H9 (cell line): ENCODE data around the gene SH3TC1. TPM values are rescaled to one million over a fixed set of nuclear protein-coding genes. Genes with fewer than 3 reads are reported as not detected.

Experiments
- DNase-seq: peaks from one replicate; pipeline ENCODE4 v3.0.0-alpha.2; 2017
- H2AFZ ChIP-seq: one replicate; pipeline ENCODE4 v1.6.1; 2013; ENCODE audit warnings: mild to moderate bottlenecking, low read length, control low read depth, moderate library complexity
- H2AK5ac ChIP-seq: 2 replicates; pipeline ENCODE4 v1.6.1; 2013; ENCODE audit warnings: low read length, control low read depth, mixed read lengths; ENCODE audit not compliant: insufficient read length
- H2BK120ac ChIP-seq: one replicate; pipeline ENCODE4 v1.6.1; 2013; ENCODE audit warnings: low read depth, mild to moderate bottlenecking, low read length, control low read depth, inconsistent platforms; ENCODE audit not compliant: poor library complexity, severe bottlenecking
- H2BK12ac ChIP-seq: 2 replicates; pipeline ENCODE4 v1.6.1; 2013; ENCODE audit warnings: low read length, control low read depth, mixed read lengths, low read depth; ENCODE audit not compliant: insufficient read length
- H2BK15ac ChIP-seq: 2 replicates; pipeline ENCODE4 v1.6.1; 2013; ENCODE audit warnings: low read depth, low read length, control low read depth
- H2BK20ac ChIP-seq: one replicate; pipeline ENCODE4 v1.6.1; 2013; ENCODE audit warnings: low read depth, mild to moderate bottlenecking, low read length, control low read depth, inconsistent platforms; ENCODE audit not compliant: poor library complexity, severe bottlenecking
- H2BK5ac ChIP-seq: 2 replicates; pipeline ENCODE4 v1.6.1; 2013; ENCODE audit warnings: low read length, control low read depth, mixed read lengths; ENCODE audit not compliant: insufficient read length
- H3K14ac ChIP-seq: 2 replicates; pipeline ENCODE4 v1.6.1; 2013; ENCODE audit warnings: low read length, control low read depth; ENCODE audit not compliant: insufficient read depth
- H3K18ac ChIP-seq: 2 replicates; pipeline ENCODE4 v1.6.1; 2013; ENCODE audit warnings: low read depth, mild to moderate bottlenecking, mixed read lengths, low read length, control low read depth; ENCODE audit not compliant: insufficient read length
- H3K23ac ChIP-seq: 2 replicates; pipeline ENCODE4 v1.6.1; 2013; ENCODE audit warnings: low read length, control low read depth, mixed read lengths, low read depth; ENCODE audit not compliant: insufficient read length
- H3K23me2 ChIP-seq: 2 replicates; pipeline ENCODE4 v1.6.1; 2013; ENCODE audit warnings: low read depth, mild to moderate bottlenecking, mixed read lengths, low read length, control low read depth; ENCODE audit not compliant: insufficient read length, poor library complexity, severe bottlenecking
- H3K27ac ChIP-seq: 2 replicates; pipeline ENCODE4 v1.5.1; 2013; ENCODE audit warnings: low read length, control low read depth, mixed read lengths, low read depth; ENCODE audit not compliant: insufficient read length
- H3K27me3 ChIP-seq: 2 replicates; pipeline ENCODE4 v1.6.1; 2013; ENCODE audit warnings: low read length, control low read depth, inconsistent platforms; ENCODE audit not compliant: insufficient read depth
- H3K4ac ChIP-seq: 2 replicates; pipeline ENCODE4 v1.6.1; 2013; ENCODE audit warnings: low read depth, mild to moderate bottlenecking, control low read depth, inconsistent platforms, low read length, moderate library complexity
- H3K4me1 ChIP-seq: 2 replicates; pipeline ENCODE4 v1.6.1; 2013; ENCODE audit warnings: low read length, control low read depth, inconsistent platforms; ENCODE audit not compliant: insufficient read depth
- H3K4me2 ChIP-seq: 2 replicates; pipeline ENCODE4 v1.6.1; 2013; ENCODE audit warnings: low read length, control low read depth, mixed read lengths; ENCODE audit not compliant: insufficient read length, insufficient read depth
- H3K56ac ChIP-seq: 2 replicates; pipeline ENCODE4 v1.6.1; 2013; ENCODE audit warnings: low read depth, mild to moderate bottlenecking, mixed read lengths, low read length, control low read depth; ENCODE audit not compliant: insufficient read length
- H3K79me1 ChIP-seq: 2 replicates; pipeline ENCODE4 v1.6.1; 2013; ENCODE audit warnings: low read depth, mild to moderate bottlenecking, moderate library complexity, low read length, control low read depth, inconsistent platforms; ENCODE audit not compliant: insufficient read depth, poor library complexity, severe bottlenecking
- H3K79me2 ChIP-seq: 2 replicates; pipeline ENCODE4 v1.6.1; 2013; ENCODE audit warnings: low read length, control low read depth, inconsistent platforms; ENCODE audit not compliant: insufficient read depth
- H3K9ac ChIP-seq: 2 replicates; pipeline ENCODE4 v1.6.1; 2013; ENCODE audit warnings: low read length, control low read depth, mixed read lengths; ENCODE audit not compliant: insufficient read length; ENCODE audit errors: extremely low read depth
- H3K9me3 ChIP-seq: one replicate; pipeline ENCODE4 v1.6.1; 2013; ENCODE audit warnings: low read depth, low read length, inconsistent platforms; ENCODE audit not compliant: control insufficient read depth
- H3T11ph ChIP-seq: one replicate; pipeline ENCODE4 v1.6.1; 2013; ENCODE audit warnings: mild to moderate bottlenecking, low read length, control low read depth, inconsistent platforms
- H4K20me1 ChIP-seq: one replicate; pipeline ENCODE4 v1.6.1; 2013; ENCODE audit not compliant: control insufficient read depth, insufficient read length, insufficient read depth
- H4K5ac ChIP-seq: 2 replicates; pipeline ENCODE4 v1.6.1; 2013; ENCODE audit warnings: low read depth, mild to moderate bottlenecking, mixed read lengths, low read length, control low read depth; ENCODE audit not compliant: insufficient read length
- H4K8ac ChIP-seq: replicated peaks from 2 replicates; pipeline ENCODE4 v1.6.1; 2013; ENCODE audit warnings: low read length, control low read depth, mixed read lengths, low read depth; ENCODE audit not compliant: insufficient read length
- H4K91ac ChIP-seq: 2 replicates; pipeline ENCODE4 v1.6.1; 2013; ENCODE audit warnings: low read depth, mild to moderate bottlenecking, moderate library complexity, mixed read lengths, low read length, control low read depth; ENCODE audit not compliant: insufficient read length
- H3K27ac Mint-ChIP-seq, 3 experiments: 2 replicates in 2 of 3; 3 replicates in 1 of 3; pipeline ENCODE4 v1.8.0; 2020 to 2021; ENCODE audit warnings: mixed read lengths in 3 of 3, mild to moderate bottlenecking in 1 of 3, moderate library complexity in 1 of 3
- H3K27me3 Mint-ChIP-seq: 2 replicates; pipeline ENCODE4 v1.8.0; 2021; ENCODE audit warnings: low read depth, mild to moderate bottlenecking, moderate library complexity, mixed read lengths
- H3K36me3 Mint-ChIP-seq, 3 experiments: 2 replicates in 2 of 3; 3 replicates in 1 of 3; pipeline ENCODE4 v1.8.0; 2020 to 2021; ENCODE audit warnings: low read depth in 3 of 3, mixed read lengths in 3 of 3; ENCODE audit not compliant: insufficient read depth in 1 of 3
- H3K4me1 Mint-ChIP-seq, 2 experiments: 2 replicates each; pipeline ENCODE4 v1.8.0; 2020; ENCODE audit warnings: mixed read lengths in 2 of 2
- H3K4me3 Mint-ChIP-seq, 2 experiments: 2 replicates in 1 of 2; 3 replicates in 1 of 2; pipeline ENCODE4 v1.8.0; 2020 to 2021; ENCODE audit warnings: mild to moderate bottlenecking in 2 of 2, mixed read lengths in 2 of 2, moderate library complexity in 1 of 2
- H3K9me3 Mint-ChIP-seq, 2 experiments: 2 replicates in 1 of 2; 3 replicates in 1 of 2; pipeline ENCODE4 v1.8.0; 2020; ENCODE audit warnings: mild to moderate bottlenecking in 2 of 2, mixed read lengths in 2 of 2, moderate library complexity in 1 of 2
- WGBS: extraction: QIAGEN DNeasy Blood & Tissue Kit; methylation state at CpG from one replicate; pipeline ENCODE4 v1.1.7; 2013; ENCODE audit warnings: missing lambda C conversion rate, low lambda C conversion rate, mixed read lengths; ENCODE audit not compliant: insufficient read length; ENCODE audit errors: extremely low coverage; 5-methylcytosine and 5-hydroxymethylcytosine counted together
- total RNA-seq: library from RNA; stranded (reverse); gene quantifications from 2 replicates; pipeline ENCODE4 v1.2.1, GENCODE V29; 2021
- TF ChIP-seq, protein P1 (sequence below): fragments of 200-600 bp; sonication (generic); conservative IDR thresholded peaks from 3 replicates; pipeline ENCODE4 v1.8.0; 2021; ENCODE audit warnings: antibody characterized with exemption, mild to moderate bottlenecking

SH3TC1 gene
- total RNA-seq, 1 experiment from 2014 or later, result 0.74 TPM

GRCh38 chr4:8165374-8165896, 33.7 kb upstream of the SH3TC1 start:
- no peaks in the 10 kb centered on the region for H3K27me3 ChIP-seq
- H2BK12ac ChIP-seq, result no peak overlapping the region
- no peak overlapping the region for H3K18ac ChIP-seq
- H3K9ac ChIP-seq, result no peak overlapping the region
- TF ChIP-seq, protein P1, sequence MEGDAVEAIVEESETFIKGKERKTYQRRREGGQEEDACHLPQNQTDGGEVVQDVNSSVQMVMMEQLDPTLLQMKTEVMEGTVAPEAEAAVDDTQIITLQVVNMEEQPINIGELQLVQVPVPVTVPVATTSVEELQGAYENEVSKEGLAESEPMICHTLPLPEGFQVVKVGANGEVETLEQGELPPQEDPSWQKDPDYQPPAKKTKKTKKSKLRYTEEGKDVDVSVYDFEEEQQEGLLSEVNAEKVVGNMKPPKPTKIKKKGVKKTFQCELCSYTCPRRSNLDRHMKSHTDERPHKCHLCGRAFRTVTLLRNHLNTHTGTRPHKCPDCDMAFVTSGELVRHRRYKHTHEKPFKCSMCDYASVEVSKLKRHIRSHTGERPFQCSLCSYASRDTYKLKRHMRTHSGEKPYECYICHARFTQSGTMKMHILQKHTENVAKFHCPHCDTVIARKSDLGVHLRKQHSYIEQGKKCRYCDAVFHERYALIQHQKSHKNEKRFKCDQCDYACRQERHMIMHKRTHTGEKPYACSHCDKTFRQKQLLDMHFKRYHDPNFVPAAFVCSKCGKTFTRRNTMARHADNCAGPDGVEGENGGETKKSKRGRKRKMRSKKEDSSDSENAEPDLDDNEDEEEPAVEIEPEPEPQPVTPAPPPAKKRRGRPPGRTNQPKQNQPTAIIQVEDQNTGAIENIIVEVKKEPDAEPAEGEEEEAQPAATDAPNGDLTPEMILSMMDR, result no peak
- Mint-ChIP-seq H3K36me3 (peaks cover 0 to 5% (median 4%) of the 10 kb centered on the region in 3 experiments; a peak in 2 of 7 replicates), H3K9me3 (peaks cover 13 to 17% of the 10 kb centered on the region in 2 experiments), H3K27me3 (peaks cover 30% of the 10 kb centered on the region), H3K4me3 (no peak overlapping the region), H3K27ac (no peak overlapping the region; a peak in 1 of 7 replicates), H3K4me1 (no peaks in the 10 kb centered on the region)
- no peak overlapping the region for H2AK5ac ChIP-seq
- no peak overlapping the region for H2BK15ac ChIP-seq
- H3T11ph ChIP-seq, result no peak overlapping the region
- H2BK20ac ChIP-seq, result no peak overlapping the region
- no peak overlapping the region for H4K5ac ChIP-seq
- H3K27ac ChIP-seq, result no peak overlapping the region
- no peak overlapping the region for H3K56ac ChIP-seq
- H3K79me2 ChIP-seq, result no peaks in the 10 kb centered on the region
- H3K9me3 ChIP-seq, result peaks cover 5% of the 10 kb centered on the region
- H3K4ac ChIP-seq, result no peak overlapping the region
- H3K4me2 ChIP-seq, result no peak overlapping the region
- H3K14ac ChIP-seq, result no peak overlapping the region
- no peak overlapping the region for H2BK120ac ChIP-seq
- no peak overlapping the region for H3K23ac ChIP-seq
- H3K79me1 ChIP-seq, result no peaks in the 10 kb centered on the region
- no peak overlapping the region for H4K91ac ChIP-seq
- no peak for DNase-seq
- no peaks in the 10 kb centered on the region for H3K4me1 ChIP-seq
- H3K23me2 ChIP-seq, result no peaks in the 10 kb centered on the region
- no peak overlapping the region for H2BK5ac ChIP-seq
- H4K8ac ChIP-seq, result no peak overlapping the region
- H4K20me1 ChIP-seq, result no peaks in the 10 kb centered on the region
- WGBS, result no CpG with 5 or more reads among the region's 6 CpGs
- H2AFZ ChIP-seq, result no peak overlapping the region
